Mucosa of descending colon (tissue), 3 donors: Measurements from ENCODE around the gene IZUMO2. TPM values are rescaled to one million over a fixed set of nuclear protein-coding genes. Genes with fewer than 3 reads are reported as not detected.
"Not testable (repeated sequence)": the region's sequence is repeated elsewhere in the genome, so short reads cannot be mapped to it uniquely, and the experiment has no call there.

ENCODE experiments used
- ATAC-seq: fragments of 200-7000 bp; cut with Tn5 transposase; one replicate; pipeline ENCODE4 v1.9.1; 2020; ENCODE audit warnings: mild to moderate bottlenecking, moderate library complexity
- DNase-seq, 3 donors: peaks; one replicate each; pipeline ENCODE4 v3.0.0-alpha.2; 2020
- H3K36me3 ChIP-seq: fragments of 200-600 bp; one replicate; pipeline ENCODE4 v1.8.0; 2021; ENCODE audit warnings: low read depth, mild to moderate bottlenecking
- H3K4me1 ChIP-seq: fragments of 200-600 bp; one replicate; pipeline ENCODE4 v1.8.0; 2021; ENCODE audit warnings: low read depth, mild to moderate bottlenecking
- H3K4me3 ChIP-seq: fragments of 200-600 bp; one replicate; pipeline ENCODE4 v1.8.0; 2021; ENCODE audit warnings: mild to moderate bottlenecking
- H3K9me3 ChIP-seq: fragments of 200-600 bp; one replicate; pipeline ENCODE4 v1.8.0; 2021; ENCODE audit warnings: mild to moderate bottlenecking
- intact Hi-C, 2 donors: fragments of 100-400 bp; cut with DNase I in 1 of 2; cut with micrococcal nuclease in 1 of 2; formaldehyde crosslinking; loops; one replicate each; pipeline versions ENCODE4 v1.11.0 to v1.11.1; 2022; cut with DNase I, micrococcal nuclease
- total RNA-seq, 3 donors: library from RNA; stranded (reverse); fragmentation: NEBNext Ultra II Directional in 2 of 3; extraction: Animal tissue kit (Norgen Biotek cat#: 25700) in 2 of 3; gene quantifications; one replicate each; pipeline versions ENCODE4 v1.2.1 to v1.2.4, GENCODE V29; 2021 to 2023
- donor health status: DM: no; HTN: no; CAD: no; lungs with moderate emphysema.
- donor health status: DM: no; HTN: no; CAD: no.
- donor health status: DM: no; HTN: yes; CAD: no.

The IZUMO2 gene
- total RNA-seq, 3 donors from 2014 or later, result not detected

- H3K4me1 ChIP-seq, ATAC-seq, intact Hi-C loops, H3K9me3 ChIP-seq, DNase-seq, H3K36me3 ChIP-seq, H3K4me3 ChIP-seq: not testable (repeated sequence)
Measured at GRCh38 chr19:50103405-50103804, 59.7 kb downstream of the IZUMO2 start.

Other genes with a start within 250 kb of the IZUMO2 start
- 10 to 100 TPM; 10.7 to 25.0 (median 16.1) TPM for gene ATF5, start 234.1 kb downstream of the IZUMO2 start, total RNA-seq
- 10 to 100 TPM; 34.1 to 41.0 (median 40.9) TPM for gene NUP62, start 233.8 kb downstream of the IZUMO2 start, total RNA-seq
- gene SIGLEC11, start 202.1 kb downstream of the IZUMO2 start, total RNA-seq, result 1 to 10 TPM in 2 of 3 donors, under 1 TPM in 1; 0.49 to 2.0 (median 1.1) TPM
- gene VRK3, start 137.9 kb downstream of the IZUMO2 start, total RNA-seq, result 10 to 100 TPM; 53.8 to 72.9 (median 62.7) TPM
- gene ZNF473, start 137.3 kb downstream of the IZUMO2 start, total RNA-seq, result 1 to 10 TPM; 5.2 to 9.2 (median 6.0) TPM
- gene MYH14, start 40.3 kb upstream of the IZUMO2 start, total RNA-seq, result 100 to 1,000 TPM; 268 to 606 (median 586) TPM
- 1 to 10 TPM in 2 of 3 donors, under 1 TPM in 1; 0.49 to 1.5 (median 1.1) TPM for gene KCNC3, start 166.1 kb upstream of the IZUMO2 start, total RNA-seq
- gene NAPSA, start 202.4 kb upstream of the IZUMO2 start, total RNA-seq, result 1 to 10 TPM; 1.8 to 3.2 (median 2.0) TPM
- 10 to 100 TPM; 69.7 to 99.5 (median 85.0) TPM for gene NR1H2, start 213.2 kb upstream of the IZUMO2 start, total RNA-seq
- 10 to 100 TPM; 20.8 to 27.9 (median 22.9) TPM for gene POLD1, start 221.1 kb upstream of the IZUMO2 start, total RNA-seq